ENCODE data around the gene MCM6. TPM values are rescaled to one million over a fixed set of nuclear protein-coding genes. Genes with fewer than 3 reads are reported as not detected.

MCM6 gene
- total RNA-seq, 4 donors from 2014 or later: 8.2 to 10.1 (median 9.8) TPM

DNA sequence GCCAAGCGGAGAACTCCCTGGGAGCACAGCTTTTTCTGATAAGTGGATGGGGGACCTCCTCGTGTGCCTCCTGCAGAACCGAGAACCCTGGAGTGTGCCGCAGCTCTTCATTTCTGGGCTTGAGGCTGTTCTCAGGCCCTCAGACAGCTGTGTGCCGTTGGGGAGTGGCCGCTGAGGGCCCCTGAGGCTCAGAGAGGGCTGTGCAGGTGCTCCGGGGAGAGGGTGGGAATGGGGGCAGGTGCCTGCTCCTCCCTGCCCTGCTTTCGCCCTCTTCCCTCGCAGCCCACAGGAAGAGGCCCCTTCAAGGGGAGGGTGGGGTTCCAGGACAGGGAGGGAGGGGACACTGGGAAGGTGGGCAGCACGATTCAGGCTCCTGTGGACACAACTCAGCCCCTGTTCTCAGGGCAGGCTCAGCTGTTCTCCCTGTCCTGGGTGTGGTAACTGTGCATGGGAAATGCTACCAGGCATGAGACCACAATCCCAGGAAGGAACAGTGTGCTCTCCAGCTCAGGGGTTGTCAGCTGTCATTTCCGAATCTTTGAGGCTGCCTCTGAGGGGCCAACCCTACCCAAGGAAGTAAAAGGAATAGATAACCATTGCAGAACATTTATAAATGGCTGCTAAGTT is 50.6 kb downstream of the MCM6 start:
- no peak overlapping the region for H3K4me3 ChIP-seq
- no peak overlapping the region for H3K27ac ChIP-seq
- ATAC-seq: no peak
- H3K36me3 ChIP-seq: no peaks in the 10 kb centered on the region
- peaks cover 5% of the 10 kb centered on the region for H3K27me3 ChIP-seq
- peaks cover 0 to 19% (median 0%) of the 10 kb centered on the region in 3 donors for H3K9me3 ChIP-seq
- H3K4me1 ChIP-seq: no peaks in the 10 kb centered on the region
- TF ChIP-seq, protein P1, sequence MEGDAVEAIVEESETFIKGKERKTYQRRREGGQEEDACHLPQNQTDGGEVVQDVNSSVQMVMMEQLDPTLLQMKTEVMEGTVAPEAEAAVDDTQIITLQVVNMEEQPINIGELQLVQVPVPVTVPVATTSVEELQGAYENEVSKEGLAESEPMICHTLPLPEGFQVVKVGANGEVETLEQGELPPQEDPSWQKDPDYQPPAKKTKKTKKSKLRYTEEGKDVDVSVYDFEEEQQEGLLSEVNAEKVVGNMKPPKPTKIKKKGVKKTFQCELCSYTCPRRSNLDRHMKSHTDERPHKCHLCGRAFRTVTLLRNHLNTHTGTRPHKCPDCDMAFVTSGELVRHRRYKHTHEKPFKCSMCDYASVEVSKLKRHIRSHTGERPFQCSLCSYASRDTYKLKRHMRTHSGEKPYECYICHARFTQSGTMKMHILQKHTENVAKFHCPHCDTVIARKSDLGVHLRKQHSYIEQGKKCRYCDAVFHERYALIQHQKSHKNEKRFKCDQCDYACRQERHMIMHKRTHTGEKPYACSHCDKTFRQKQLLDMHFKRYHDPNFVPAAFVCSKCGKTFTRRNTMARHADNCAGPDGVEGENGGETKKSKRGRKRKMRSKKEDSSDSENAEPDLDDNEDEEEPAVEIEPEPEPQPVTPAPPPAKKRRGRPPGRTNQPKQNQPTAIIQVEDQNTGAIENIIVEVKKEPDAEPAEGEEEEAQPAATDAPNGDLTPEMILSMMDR (IDR thresholded peaks at IDR 0.05): no peak
- TF ChIP-seq POLR2AphosphoS5 (IDR thresholded peaks at IDR 0.05) (no peak), EP300 (IDR thresholded peaks at IDR 0.05) (no peak), POLR2A (IDR thresholded peaks at IDR 0.05) (no peak)
- WGBS, 2 donors (ENCODE audit: low coverage in 1 of 2): 39 to 53% methylated on average over 5 to 6 of the region's 11 CpGs

DNA sequence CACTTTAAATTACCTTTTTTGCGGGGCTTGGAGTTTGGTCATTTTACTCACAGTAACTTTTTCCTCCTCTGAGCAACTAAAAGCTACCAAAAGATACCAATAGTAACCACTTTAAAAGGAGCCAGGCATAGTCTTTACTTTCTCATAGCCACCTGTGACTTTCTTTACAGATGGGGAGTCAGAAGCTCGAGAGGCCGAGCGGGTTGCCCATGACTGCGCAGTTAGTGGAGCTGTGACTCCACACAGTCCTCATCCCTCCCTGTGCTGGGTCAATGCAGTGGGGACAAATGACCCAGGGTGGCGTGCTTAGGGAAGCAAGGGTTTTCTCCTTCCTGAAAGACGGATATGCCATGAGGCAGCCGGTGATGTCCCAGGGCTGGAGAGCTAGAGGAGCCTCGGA is 51.1 kb downstream of the MCM6 start:
- H3K4me3 ChIP-seq: no peak overlapping the region
- H3K4me1 ChIP-seq: no peaks in the 10 kb centered on the region
- H3K27ac ChIP-seq: no peak overlapping the region
- H3K36me3 ChIP-seq: no peaks in the 10 kb centered on the region
- ATAC-seq: no peak
- H3K9me3 ChIP-seq: peaks cover 0 to 19% (median 0%) of the 10 kb centered on the region in 3 donors
- WGBS, 2 donors (ENCODE audit: low coverage in 1 of 2): 79 to 100% methylated on average over 1 to 3 of the region's 9 CpGs
- TF ChIP-seq POLR2A (IDR thresholded peaks at IDR 0.05) (no peak), EP300 (IDR thresholded peaks at IDR 0.05) (no peak), POLR2AphosphoS5 (IDR thresholded peaks at IDR 0.05) (no peak)
- TF ChIP-seq, protein P1 (IDR thresholded peaks at IDR 0.05): no peak
- H3K27me3 ChIP-seq: peaks cover 5% of the 10 kb centered on the region

DNA sequence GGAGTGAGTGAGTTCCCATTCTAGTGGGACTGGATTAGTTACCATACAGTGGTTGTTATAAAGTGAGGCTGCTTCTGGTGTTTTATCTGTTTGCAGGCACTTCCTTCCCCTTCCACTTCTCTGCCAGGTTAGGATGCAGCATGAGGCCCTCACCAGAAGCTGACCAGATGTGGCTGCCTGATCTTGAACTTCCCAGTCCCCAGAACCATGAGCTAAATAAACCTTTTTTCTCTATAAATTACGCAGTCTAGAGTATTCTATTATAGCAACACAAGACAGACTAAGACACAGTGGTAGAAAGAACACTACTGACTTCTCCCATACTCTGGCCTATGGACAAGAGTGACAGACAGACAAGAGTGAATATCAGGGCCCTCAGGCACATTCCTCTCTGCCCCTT is 53.4 kb downstream of the MCM6 start:
- peaks cover 0 to 19% (median 0%) of the 10 kb centered on the region in 3 donors for H3K9me3 ChIP-seq
- no peak overlapping the region for H3K4me3 ChIP-seq
- H3K36me3 ChIP-seq: no peaks in the 10 kb centered on the region
- no peak for TF ChIP-seq POLR2A (IDR thresholded peaks at IDR 0.05)
- TF ChIP-seq POLR2AphosphoS5 (IDR thresholded peaks at IDR 0.05): no peak
- TF ChIP-seq, protein P1 (IDR thresholded peaks at IDR 0.05): no peak
- no peak for TF ChIP-seq EP300 (IDR thresholded peaks at IDR 0.05)
- ATAC-seq: no peak
- WGBS, 2 donors (ENCODE audit: low coverage in 1 of 2): 78% methylated on average over 1 of the region's 1 CpG; no CpG with 5 or more reads in 1 of the 2 donors
- peaks cover 5% of the 10 kb centered on the region for H3K27me3 ChIP-seq
- H3K4me1 ChIP-seq: no peaks in the 10 kb centered on the region
- no peak overlapping the region for H3K27ac ChIP-seq

DNA sequence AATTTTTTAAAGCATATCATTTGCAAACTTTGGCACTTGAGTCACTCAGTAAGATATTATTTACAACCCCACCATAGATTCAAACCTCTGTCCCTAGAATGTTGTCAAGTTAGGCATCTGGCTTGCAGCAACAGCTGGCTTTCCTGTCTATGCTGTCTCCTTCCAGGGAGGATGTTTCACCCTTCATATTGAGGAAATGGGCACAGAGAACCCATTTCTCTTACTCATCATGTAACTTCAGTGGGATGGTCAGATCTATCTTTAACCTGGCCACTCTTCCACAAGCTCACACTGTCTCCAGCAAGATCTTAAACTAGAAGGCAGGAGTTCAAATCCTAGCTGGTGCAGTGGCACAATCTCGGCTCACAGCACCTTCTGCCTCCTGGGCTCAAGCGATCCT is 55.1 kb downstream of the MCM6 start:
- H3K9me3 ChIP-seq: peaks cover 0 to 19% (median 0%) of the 10 kb centered on the region in 3 donors
- no peak overlapping the region for H3K27ac ChIP-seq
- TF ChIP-seq, protein P1 (IDR thresholded peaks at IDR 0.05): no peak
- TF ChIP-seq EP300 (IDR thresholded peaks at IDR 0.05) (no peak), POLR2AphosphoS5 (IDR thresholded peaks at IDR 0.05) (no peak), POLR2A (IDR thresholded peaks at IDR 0.05) (no peak)
- H3K4me3 ChIP-seq: no peak overlapping the region
- H3K4me1 ChIP-seq: no peaks in the 10 kb centered on the region
- 81 to 86% methylated on average over 2 of the region's 2 CpGs for WGBS, 2 donors (ENCODE audit: low coverage in 1 of 2)
- H3K36me3 ChIP-seq: no peaks in the 10 kb centered on the region
- peaks cover 5% of the 10 kb centered on the region for H3K27me3 ChIP-seq
- no peak for ATAC-seq

DNA sequence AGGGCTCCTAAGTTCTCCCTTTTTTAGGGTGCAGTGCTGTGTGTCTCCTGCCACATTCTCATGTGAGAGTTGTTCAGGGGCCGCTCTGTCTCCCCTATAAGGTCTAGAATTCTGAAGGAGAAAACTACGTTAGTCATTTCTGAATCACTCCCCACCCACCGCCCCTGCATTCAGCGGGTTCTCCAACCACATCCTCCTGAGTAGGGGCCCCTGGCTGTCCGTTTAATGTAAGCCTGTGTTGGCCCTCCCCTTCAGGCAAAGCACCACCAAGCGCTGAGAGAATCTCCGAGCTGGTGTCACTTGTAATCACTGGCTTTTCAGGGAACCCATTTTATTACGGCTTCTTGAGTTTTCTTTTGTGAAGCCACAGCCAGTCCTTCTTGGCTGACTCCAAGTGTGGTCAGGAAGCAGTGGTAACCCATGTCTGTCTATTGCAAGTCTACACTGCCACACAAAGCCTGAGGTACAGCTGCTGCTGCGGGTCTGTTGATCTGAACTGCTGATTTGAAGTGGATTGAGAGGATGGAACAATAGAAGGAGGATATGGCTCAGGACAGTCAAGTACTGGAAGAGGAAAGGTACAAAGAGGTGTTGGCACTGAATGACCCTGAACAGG is 56.1 kb downstream of the MCM6 start:
- WGBS, 2 donors (ENCODE audit: low coverage in 1 of 2): 69% methylated on average over 9 of the region's 9 CpGs; no CpG with 5 or more reads in 1 of the 2 donors
- Histone ChIP-seq H3K27me3 (peaks cover 5% of the 10 kb centered on the region), H3K4me3 (no peak overlapping the region), H3K4me1 (no peaks in the 10 kb centered on the region), H3K9me3 (peaks cover 0 to 19% (median 0%) of the 10 kb centered on the region in 3 donors), H3K36me3 (no peaks in the 10 kb centered on the region), H3K27ac (no peak overlapping the region)
- ATAC-seq: no peak
- TF ChIP-seq EP300 (IDR thresholded peaks at IDR 0.05) (no peak), POLR2AphosphoS5 (IDR thresholded peaks at IDR 0.05) (no peak), POLR2A (IDR thresholded peaks at IDR 0.05) (no peak)
- TF ChIP-seq, protein P1 (IDR thresholded peaks at IDR 0.05): no peak
